HG02943 (cell line): ENCODE results near the gene TALDO1.

Experiments
- ATAC-seq: cut with Tn5 transposase; IDR thresholded peaks from one replicate; pipeline ENCODE4 v1.9.1; 2021; ENCODE audit warnings: mild to moderate bottlenecking, low read depth, moderate library complexity; ENCODE audit not compliant: unreplicated experiment

The TALDO1 gene

GRCh38 chr11:794766-795633, 47.7 kb downstream of the TALDO1 start:
- ATAC-seq: no peak

GRCh38 chr11:795634-796564, 48.6 kb downstream of the TALDO1 start:
- no peak for ATAC-seq

- no peak for ATAC-seq
Measured at GRCh38 chr11:796565-797295, 49.5 kb downstream of the TALDO1 start.

- peak; percentile 36 for ATAC-seq
Measured at GRCh38 chr11:797296-798092, 50.2 kb downstream of the TALDO1 start.

GRCh38 chr11:798093-798713, 50.9 kb downstream of the TALDO1 start, which contains the start of gene SLC25A22:
Gene SLC25A22, minus strand, starts transcription at chr11:798281. Its CDS starts 3,275 bp downstream, at chr11:795006.
- ATAC-seq: peak; percentile 54

- ATAC-seq: no peak
Measured at GRCh38 chr11:799641-800316, 52.5 kb downstream of the TALDO1 start.

GRCh38 chr11:800473-800872, 53.2 kb downstream of the TALDO1 start:
- ATAC-seq: no peak

GRCh38 chr11:801097-801780, 54.0 kb downstream of the TALDO1 start:
- no peak for ATAC-seq

- no peak for ATAC-seq
Measured at GRCh38 chr11:802018-802617, 54.9 kb downstream of the TALDO1 start.

GRCh38 chr11:802693-803466, 55.6 kb downstream of the TALDO1 start:
- no peak for ATAC-seq

GRCh38 chr11:803467-803742, 56.1 kb downstream of the TALDO1 start:
- no peak for ATAC-seq

GRCh38 chr11:803770-804598, 56.7 kb downstream of the TALDO1 start:
- no peak for ATAC-seq

- no peak for ATAC-seq
Measured at GRCh38 chr11:804599-804964, 57.3 kb downstream of the TALDO1 start.

GRCh38 chr11:808427-809286, 61.4 kb downstream of the TALDO1 start:
- no peak for ATAC-seq

GRCh38 chr11:809287-810039, 62.2 kb downstream of the TALDO1 start, which contains the start of gene RPLP2:
Gene RPLP2, plus strand, starts transcription at chr11:809967. Its CDS starts 268 bp downstream, at chr11:810235.
- peak; percentile 71 for ATAC-seq
